NCI-H2227 (cell line): ENCODE measurements around the gene RABGGTB.
"Not testable (repeated sequence)": the region's sequence is repeated elsewhere in the genome, so short reads cannot be mapped to it uniquely, and the experiment has no call there.

Experiments
- DNase-seq: peaks from one replicate; lab custom pipeline; 2025; ENCODE audit not compliant: unreplicated experiment; lab: John Stamatoyannopoulos, UW

Gene RABGGTB

DNA sequence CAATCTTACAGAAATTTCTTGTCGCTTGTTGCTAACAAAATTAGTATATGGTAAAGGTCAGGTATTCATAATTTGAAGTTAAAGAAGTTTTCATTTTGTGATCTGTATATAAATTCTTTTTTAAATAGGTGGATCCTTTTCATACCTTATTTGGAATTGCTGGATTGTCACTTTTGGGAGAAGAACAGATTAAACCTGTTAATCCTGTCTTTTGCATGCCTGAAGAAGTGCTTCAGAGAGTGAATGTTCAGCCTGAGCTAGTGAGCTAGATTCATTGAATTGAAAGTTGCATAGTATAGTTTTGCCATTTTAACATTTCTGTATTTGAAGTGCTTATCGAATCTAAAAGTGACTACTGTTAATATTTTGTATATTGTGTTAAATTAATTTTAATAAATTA, 8.3 kb downstream of the RABGGTB start:
- no peak for DNase-seq

DNA sequence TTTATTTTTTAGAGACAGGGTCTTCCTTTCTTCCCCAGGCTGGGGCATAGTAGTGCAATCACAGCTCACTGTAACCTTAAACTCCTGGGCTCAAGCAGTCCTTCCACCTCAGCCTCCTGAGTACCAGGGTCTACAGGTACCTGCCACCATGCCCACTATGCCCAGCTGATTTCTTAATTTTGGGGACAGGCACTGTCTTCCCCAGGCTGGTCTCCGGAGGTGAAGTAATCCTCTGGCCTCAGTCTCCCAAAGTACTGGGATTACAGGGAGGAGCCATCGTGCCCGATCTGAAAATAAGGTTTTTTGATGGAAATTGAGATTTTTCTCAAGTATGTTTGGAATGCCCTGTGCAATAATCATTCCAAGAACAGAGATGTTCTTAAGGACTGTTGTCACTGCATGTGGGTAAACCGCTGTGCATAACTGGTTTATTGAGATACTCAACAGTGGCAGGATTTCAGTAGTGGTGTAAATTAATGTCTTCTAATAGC, 9.7 kb downstream of the RABGGTB start:
- no peak for DNase-seq

DNA sequence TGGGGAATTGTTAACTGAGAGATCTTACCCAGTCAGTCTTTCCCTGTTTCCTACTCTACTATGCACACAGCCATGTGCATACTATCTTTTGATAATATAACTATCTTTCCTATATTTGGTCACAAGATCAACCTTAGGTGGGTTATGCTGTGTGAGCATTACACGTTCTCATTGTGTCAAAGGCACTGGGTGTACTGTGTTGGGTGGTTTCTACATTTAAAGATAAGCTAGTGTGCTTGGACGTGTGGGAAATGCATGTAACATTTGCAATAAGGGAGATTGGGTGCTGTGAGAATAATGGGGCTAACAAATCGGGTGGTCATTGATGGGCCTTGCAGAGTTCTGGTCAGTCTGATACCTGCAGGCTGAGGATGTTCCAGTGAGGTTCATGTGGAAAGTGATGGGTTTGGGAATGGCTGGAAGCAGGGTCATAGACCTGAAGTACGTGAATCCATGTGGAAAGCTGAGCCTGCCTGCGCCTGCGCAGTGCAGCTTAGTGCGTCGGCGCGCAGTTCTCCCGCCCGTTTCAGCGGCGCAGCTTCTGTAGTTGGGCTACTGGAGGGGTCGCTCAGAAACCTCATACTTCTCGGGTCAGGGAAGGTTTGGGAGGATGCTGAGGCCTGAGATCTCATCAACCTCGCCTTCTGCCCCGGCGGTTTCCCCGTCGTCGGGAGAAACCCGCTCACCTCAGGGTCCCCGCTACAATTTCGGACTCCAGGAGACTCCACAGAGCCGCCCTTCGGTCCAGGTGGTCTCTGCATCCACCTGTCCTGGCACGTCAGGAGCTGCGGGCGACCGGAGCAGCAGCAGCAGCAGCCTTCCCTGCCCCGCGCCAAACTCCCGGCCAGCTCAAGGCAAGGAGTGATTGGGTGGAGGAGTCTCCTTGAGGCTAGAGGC, 10.6 kb downstream of the RABGGTB start, which contains the start of gene MSH4:
TSS of gene MSH4 (plus strand) at position 507 of the 897 bp plus-strand sequence. CDS start at position 611, 104 bp downstream.
- no peak for DNase-seq

DNA sequence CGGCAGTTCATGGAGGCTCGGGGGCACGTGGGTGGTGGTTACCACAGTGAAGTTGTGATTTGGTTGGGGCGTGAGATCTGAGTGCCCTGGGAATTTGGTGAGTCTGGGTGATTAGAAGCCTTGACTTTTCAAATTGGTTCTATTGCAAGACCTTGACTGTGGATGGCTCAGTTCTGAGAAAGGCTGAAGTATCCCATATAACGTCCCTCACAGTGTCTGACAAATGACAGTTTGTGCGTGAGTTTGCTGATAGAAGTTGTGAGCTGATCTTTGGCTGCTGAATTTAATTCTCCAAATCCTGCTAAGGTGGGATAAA, 11.2 kb downstream of the RABGGTB start:
- DNase-seq = no peak

DNA sequence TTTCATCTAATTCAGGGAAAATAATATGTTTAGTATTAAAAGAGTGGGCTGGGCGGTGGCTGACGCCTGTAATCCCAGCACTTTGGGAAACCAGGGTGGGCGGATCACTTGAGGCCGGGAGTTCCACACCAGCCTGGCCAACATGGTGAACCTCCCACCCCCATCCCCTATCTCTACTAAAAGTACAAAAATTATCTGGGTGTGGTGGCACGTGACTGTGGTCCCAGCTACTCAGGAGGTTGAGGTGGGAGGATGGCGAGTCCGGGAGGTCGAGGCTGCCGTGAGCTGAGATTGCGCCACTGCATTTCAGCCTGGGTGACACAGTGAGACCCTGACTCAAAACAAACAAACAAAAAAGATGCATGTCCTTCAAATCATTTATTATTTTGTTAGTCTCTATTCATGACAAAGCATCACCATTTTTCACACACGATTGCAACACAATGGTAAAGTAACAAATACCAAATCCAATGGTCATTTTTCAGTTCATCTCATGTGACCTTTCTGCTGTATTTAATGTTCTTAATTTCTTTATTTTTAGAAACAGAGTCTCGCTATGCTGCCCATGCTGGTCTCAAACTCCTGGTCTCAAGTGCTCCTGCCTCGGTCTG, 11.7 kb downstream of the RABGGTB start:
- no peak for DNase-seq

DNA sequence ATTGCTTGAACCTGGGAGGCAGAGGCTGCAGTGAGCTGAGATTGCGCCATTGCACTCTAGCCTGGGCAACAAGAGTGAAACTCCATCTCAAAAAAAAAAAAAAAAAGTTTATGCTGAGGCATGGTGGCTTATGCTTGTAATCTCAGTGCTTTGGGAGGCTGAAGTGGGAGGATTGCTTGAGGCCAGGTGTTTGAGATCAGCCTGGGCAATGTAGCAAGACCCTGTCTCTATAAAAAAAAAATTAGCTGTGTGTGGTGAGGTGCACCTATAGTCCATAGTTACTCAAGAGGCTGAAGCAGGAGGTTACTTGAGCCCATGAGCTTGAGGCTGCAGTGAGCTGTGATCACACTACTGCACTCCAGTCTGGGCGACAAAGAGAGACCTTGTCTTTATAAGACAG, 15.4 kb downstream of the RABGGTB start:
- not testable (repeated sequence) for DNase-seq

DNA sequence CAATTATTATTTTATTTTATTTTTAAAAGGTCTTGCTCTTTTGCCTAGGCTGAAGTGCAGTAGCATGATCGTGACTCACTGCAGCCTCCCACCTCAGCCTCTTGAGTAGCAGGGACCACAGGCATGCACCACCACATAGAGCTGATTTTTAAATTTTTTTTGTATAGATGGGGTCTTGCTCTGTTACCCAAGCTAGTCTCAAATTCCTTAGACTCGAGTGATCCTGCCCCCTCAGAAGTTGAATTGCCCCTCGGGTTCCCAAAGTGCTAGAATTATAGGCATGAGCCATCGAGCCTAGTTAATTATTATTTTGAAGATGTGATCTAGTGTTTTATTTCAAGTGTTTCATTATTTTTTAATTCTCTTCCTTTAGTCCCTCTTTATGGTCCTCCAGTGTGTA, 22.9 kb downstream of the RABGGTB start:
- no peak for DNase-seq

DNA sequence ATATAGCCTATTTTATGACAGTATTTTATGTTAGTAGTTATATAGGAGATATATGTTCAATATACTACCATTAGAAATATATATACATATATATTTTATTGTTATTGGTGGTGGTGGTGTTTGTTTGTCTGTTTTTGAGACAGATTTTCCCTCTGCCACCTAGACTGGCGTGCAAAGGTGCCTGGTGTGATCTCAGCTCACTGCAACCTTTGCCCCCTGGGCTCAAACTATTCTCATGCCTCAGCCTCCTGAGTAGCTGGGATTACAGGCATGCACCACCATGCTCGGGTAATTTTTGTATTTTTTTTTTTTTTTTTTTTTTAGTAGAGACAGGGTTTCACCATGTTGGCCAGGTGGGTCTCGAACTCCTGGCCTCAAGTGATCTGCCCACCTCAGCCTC, 24.1 kb downstream of the RABGGTB start:
- not testable (repeated sequence) for DNase-seq

DNA sequence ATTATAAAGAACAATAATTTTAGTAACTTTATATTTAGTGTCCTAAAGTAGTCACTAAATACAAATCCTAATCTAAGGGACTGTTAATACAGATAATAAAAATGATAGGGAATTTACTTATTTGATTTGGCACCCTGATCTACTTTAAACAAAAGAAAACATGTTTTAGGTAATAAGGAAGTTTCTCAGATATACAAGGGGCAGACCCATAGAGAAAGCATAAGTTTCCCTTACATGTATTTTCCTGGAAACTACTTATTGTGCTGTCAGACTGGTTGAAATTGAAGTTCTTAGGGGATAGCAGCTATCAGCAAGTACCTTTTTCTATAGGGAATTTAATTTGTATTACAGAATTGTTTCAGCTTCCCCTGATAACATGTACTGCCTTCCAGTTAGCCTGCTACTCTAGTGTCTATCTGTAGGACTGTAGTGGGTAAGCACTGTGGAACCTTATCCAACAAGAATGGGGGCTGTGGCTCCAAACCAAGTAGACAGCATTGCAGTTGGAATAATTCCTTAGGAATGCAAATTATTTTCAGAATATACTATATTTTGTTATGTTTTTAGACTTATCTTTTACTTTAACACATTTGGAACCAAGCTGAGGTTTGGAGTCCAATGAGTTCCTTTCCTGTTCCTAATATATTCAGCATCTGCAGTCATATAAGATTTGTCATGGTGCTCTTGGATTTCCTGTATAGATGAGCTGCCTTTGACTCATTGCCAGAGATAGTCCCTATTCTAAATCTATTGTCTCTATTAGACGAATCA, 25.3 kb downstream of the RABGGTB start:
- DNase-seq = no peak

DNA sequence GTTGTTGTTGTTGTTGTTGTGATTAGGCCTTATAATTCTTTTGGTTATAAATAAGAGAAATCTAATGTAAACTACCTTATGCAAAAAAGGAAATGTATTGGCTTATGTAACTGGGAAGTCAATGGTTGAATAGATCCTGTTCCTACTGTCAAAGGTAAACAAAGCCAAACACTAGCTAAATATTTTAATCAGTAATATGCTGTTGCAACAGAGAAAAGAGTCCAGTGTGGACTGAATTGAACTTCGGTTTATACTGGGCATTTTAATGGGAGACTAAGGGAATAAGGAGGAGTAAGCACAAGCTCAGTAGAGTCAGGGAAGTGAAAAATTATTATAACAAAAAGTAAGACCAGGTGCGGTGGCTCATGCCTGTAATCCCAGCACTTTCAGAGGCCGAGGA, 26.0 kb downstream of the RABGGTB start:
- DNase-seq = no peak

DNA sequence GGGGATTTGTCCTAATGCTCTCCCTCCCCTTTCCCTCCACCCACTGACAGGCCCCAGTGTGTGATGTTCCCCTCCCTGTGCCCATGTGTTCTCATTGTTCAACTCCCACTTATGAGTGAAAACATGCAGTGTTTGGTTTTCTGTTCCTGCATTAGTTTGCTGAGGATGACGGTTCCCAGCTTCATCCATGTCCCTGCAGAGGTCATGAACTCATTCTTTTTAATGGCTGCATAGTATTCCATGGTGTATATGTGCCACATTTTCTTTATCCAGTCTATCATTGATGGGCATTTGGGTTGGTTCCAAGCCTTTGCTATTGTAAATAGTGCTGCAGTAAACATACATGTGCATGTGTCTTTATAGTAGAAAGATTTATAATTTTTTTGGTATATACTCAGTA, 37.5 kb downstream of the RABGGTB start:
- DNase-seq = not testable (repeated sequence)

DNA sequence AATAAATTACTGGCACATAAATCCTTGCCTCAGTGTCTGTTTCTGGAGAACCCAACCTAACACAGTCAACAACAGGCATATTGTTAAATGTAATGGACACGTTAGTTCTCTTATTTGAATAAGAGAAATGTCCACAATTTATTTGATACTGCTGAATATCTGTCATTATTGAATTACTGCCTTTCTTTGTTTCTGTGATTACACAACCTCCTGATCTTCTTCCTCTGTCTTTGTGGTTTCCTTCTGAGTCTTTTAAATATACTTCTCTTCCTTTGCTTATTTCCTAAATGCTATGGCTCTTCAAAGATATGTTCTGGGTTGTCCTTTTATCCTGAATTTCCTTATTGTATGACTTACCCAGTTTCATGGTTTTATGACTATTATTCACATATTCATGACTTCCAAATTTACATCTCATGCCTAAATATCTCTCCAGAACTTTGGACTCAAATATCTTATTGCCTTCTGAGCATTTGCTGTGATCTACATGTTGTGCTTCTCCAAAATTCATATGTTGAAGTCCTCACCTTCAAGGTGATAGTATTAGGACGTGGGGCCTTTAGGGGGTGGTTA, 50.6 kb downstream of the RABGGTB start:
- no peak for DNase-seq

DNA sequence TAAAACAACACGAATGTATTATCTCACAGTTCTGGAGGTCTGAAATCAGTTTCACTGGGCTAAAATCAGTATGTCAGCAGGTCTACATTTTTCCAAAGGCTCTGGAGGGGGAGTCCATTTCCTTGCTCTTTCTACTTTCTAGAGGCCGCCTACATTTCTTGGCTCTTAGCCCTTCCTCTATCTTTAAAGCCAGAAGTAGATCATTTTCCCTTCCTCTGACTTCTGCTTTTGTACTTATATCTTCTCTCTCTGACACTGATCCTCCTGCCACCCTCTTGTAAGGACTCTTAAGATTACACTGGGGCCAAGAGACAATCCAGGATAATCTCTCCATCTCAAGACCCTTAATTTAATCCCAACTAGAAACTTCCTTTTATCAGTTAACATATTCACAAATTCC, 52.0 kb downstream of the RABGGTB start:
- DNase-seq = no peak

DNA sequence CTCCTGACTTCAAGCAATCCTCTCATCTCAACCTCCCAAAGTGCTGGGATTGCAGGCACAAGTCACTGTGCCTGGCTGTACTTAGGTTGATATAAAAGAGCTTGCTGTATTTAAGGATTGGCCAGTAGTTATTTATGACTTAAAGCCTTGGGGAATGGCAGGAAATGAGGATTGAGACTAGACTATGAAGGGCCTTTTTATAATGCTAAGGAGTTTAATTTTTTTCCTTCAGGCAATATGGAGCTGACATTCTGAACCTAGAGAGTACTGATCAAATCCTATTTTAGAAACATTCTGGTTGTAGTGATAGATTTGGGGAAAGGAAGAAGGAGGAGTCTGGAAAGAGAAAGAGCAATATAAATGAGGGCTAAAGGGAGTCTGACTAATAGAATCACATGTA, 55.4 kb downstream of the RABGGTB start:
- DNase-seq = no peak
